Ovary (tissue), 9 donors: ENCODE data around the gene CACNA1E. TPM values are rescaled to one million over a fixed set of nuclear protein-coding genes. Genes with fewer than 3 reads are reported as not detected.

ENCODE experiments used
- DNase-seq, 5 donors: peaks; one replicate each; pipeline ENCODE4 v3.0.0-alpha.2; 2019 to 2020
- H3K27ac ChIP-seq, 2 donors: fragments of 200-600 bp; one replicate each; pipeline versions ENCODE4 v1.5.1 to v1.8.0; 2019 to 2022
- H3K27me3 ChIP-seq: fragments of 200-600 bp; one replicate; pipeline ENCODE4 v1.8.0; 2022
- H3K36me3 ChIP-seq: fragments of 200-600 bp; sonication (generic); one replicate; pipeline ENCODE4 v1.5.1; 2019
- H3K4me1 ChIP-seq: one replicate; pipeline ENCODE4 v1.8.1; 2013; ENCODE audit warnings: mild to moderate bottlenecking, moderate library complexity; ENCODE audit not compliant: insufficient read depth
- H3K4me3 ChIP-seq: fragments of 200-600 bp; sonication (generic); one replicate; pipeline ENCODE4 v1.5.1; 2017
- H3K9me3 ChIP-seq, 2 donors: fragments of 200-600 bp in 1 of 2; sonication (generic) in 1 of 2; one replicate each; pipeline versions ENCODE4 v1.5.1 to v1.8.1; 2013 to 2019; ENCODE audit warnings: mild to moderate bottlenecking in 1 of 2, moderate library complexity in 1 of 2
- EP300 ChIP-seq: sonication (generic); formaldehyde crosslinking; IDR thresholded peaks from one replicate; pipeline ENCODE4 v1.6.1; 2017; ENCODE audit warnings: antibody characterized with exemption
- POLR2A ChIP-seq: fragments of 450-650 bp; IDR thresholded peaks from one replicate; pipeline ENCODE4 v1.6.1; 2017; ENCODE audit warnings: antibody characterized with exemption, mild to moderate bottlenecking, moderate library complexity
- WGBS, 3 donors: extraction: QIAGEN DNeasy Blood & Tissue Kit in 1 of 3; methylation state at CpG; one replicate each; pipeline versions ENCODE4 v1.1.5 to v1.1.7; 2013 to 2017; 5-methylcytosine and 5-hydroxymethylcytosine counted together
- intact Hi-C, 4 donors: fragments of 100-400 bp; cut with DNase I; formaldehyde crosslinking; loops; one replicate each; pipeline versions ENCODE4 v1.11.0 to v1.15.1; 2022 to 2023
- polyA plus RNA-seq, 2 donors: library from polyadenylated mRNA; stranded (reverse); fragments of 200-250 nt in 1 of 2; fragments of 350-450 nt in 1 of 2; fragmentation: Illumina TruSeq in 1 of 2; extraction: RNeasy Lipid Tissue Mini Kit (QIAGEN cat#74804) in 1 of 2; gene quantifications; one replicate each; pipeline ENCODE4 v1.2.3, GENCODE V29; 2013 to 2014
- total RNA-seq, 7 donors: library from RNA; depleted of rRNA in 2 of 7; stranded (reverse); fragments of >200 nt in 2 of 7; fragmentation: NEBNext Ultra II Directional in 3 of 7; extraction: Animal tissue kit (Norgen Biotek cat#: 25700) in 3 of 7; gene quantifications; one replicate each; pipeline versions ENCODE4 v1.1.0 to v1.2.4, GENCODE V29; 2016 to 2023
- TF ChIP-seq, protein P1 (sequence below), 3 donors: fragments of 450-650 bp in 2 of 3; fragments of 200-600 bp in 1 of 3; IDR thresholded peaks; one replicate each; pipeline versions ENCODE4 v1.5.1 to v1.8.0; 2016 to 2022; ENCODE audit warnings: antibody characterized with exemption in 3 of 3, mild to moderate bottlenecking in 1 of 3
- donor health status: DM: no; HTN: no; CAD: no; lungs with moderate emphysema.
- donor health status: DM: no; HTN: no; CAD: no.
- donor health status: Bipolar disorder and iron deficiency.
- donor health status: DM: yes; HTN: yes; CAD: no.
- donor health status: DM: no; HTN: no; CAD: no.
- donor health status: DM: yes; HTN: yes; CAD: no.

The CACNA1E gene
- total and polyA plus RNA-seq, 9 donors, result 0.01 to 0.34 (median 0.10) TPM; not detected in 3

DNA sequence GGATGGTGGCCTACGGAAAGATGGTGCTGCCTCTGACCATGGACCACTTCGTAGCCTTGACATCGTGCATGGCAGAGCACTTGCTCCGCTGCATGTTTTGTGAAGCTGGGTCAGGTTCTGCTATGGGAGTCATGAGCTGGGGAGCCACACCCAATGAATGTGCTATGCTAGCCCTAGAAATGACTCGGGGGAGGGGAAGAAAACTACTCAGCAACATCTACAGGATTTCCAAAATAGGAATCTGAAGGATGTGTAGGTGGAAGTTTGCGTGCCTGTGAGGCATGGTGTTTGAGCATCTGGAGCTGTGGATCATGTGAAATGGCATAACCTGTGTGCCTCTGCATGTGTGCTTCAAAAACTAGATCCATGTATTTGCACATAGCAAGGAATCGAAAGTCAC lies 247.3 kb downstream of the CACNA1E start:
- H3K4me3 ChIP-seq, result no peak overlapping the region
- intact Hi-C loops, result no loop called here
- H3K4me1 ChIP-seq, result no peaks in the 10 kb centered on the region
- no peaks in the 10 kb centered on the region for H3K36me3 ChIP-seq
- TF ChIP-seq POLR2A (no peak), EP300 (no peak)
- TF ChIP-seq, protein P1, sequence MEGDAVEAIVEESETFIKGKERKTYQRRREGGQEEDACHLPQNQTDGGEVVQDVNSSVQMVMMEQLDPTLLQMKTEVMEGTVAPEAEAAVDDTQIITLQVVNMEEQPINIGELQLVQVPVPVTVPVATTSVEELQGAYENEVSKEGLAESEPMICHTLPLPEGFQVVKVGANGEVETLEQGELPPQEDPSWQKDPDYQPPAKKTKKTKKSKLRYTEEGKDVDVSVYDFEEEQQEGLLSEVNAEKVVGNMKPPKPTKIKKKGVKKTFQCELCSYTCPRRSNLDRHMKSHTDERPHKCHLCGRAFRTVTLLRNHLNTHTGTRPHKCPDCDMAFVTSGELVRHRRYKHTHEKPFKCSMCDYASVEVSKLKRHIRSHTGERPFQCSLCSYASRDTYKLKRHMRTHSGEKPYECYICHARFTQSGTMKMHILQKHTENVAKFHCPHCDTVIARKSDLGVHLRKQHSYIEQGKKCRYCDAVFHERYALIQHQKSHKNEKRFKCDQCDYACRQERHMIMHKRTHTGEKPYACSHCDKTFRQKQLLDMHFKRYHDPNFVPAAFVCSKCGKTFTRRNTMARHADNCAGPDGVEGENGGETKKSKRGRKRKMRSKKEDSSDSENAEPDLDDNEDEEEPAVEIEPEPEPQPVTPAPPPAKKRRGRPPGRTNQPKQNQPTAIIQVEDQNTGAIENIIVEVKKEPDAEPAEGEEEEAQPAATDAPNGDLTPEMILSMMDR (IDR thresholded peaks at IDR 0.05), result no peak
- no peak overlapping the region for H3K27ac ChIP-seq
- H3K9me3 ChIP-seq, result no peaks in the 10 kb centered on the region
- DNase-seq, result no peak
- no peaks in the 10 kb centered on the region for H3K27me3 ChIP-seq
- 88 to 92% (median 89%) methylated on average over 7 of the region's 7 CpGs for WGBS, 3 donors

DNA sequence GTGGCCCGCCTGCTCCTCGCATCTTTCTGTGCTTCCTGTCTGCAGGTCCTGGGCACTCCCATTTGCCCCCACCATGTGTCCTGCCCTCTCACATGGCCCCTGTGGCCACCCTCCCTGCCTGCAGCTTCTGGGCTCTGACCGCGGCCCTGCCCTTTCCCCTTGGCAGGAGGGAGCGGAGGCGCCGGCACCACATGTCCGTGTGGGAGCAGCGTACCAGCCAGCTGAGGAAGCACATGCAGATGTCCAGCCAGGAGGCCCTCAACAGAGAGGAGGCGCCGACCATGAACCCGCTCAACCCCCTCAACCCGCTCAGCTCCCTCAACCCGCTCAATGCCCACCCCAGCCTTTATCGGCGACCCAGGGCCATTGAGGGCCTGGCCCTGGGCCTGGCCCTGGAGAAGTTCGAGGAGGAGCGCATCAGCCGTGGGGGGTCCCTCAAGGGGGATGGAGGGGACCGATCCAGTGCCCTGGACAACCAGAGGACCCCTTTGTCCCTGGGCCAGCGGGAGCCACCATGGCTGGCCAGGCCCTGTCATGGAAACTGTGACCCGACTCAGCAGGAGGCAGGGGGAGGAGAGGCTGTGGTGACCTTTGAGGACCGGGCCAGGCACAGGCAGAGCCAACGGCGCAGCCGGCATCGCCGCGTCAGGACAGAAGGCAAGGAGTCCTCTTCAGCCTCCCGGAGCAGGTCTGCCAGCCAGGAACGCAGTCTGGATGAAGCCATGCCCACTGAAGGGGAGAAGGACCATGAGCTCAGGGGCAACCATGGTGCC lies 249.1 kb downstream of the CACNA1E start:
- H3K4me3 ChIP-seq, result no peak overlapping the region
- DNase-seq, result no peak
- H3K9me3 ChIP-seq, result no peaks in the 10 kb centered on the region
- H3K27me3 ChIP-seq, result no peaks in the 10 kb centered on the region
- TF ChIP-seq POLR2A, result no peak
- TF ChIP-seq, protein P1 (IDR thresholded peaks at IDR 0.05), result no peak
- TF ChIP-seq EP300, result no peak
- H3K36me3 ChIP-seq, result no peaks in the 10 kb centered on the region
- intact Hi-C loops, result no loop called here
- 92 to 95% (median 94%) methylated on average over 26 to 31 of the region's 31 CpGs for WGBS, 3 donors
- no peaks in the 10 kb centered on the region for H3K4me1 ChIP-seq
- H3K27ac ChIP-seq, result no peak overlapping the region

DNA sequence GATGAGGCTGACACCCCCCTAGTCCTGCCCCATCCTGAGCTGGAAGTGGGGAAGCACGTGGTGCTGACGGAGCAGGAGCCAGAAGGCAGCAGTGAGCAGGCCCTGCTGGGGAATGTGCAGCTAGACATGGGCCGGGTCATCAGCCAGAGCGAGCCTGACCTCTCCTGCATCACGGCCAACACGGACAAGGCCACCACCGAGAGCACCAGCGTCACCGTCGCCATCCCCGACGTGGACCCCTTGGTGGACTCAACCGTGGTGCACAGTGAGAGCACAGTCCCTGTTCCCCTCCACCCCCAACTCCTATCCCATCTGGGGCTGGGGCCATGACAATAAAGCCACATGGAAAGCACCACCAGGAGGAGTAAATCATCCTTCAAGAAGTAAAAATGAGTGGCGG lies 250.2 kb downstream of the CACNA1E start:
- no peaks in the 10 kb centered on the region for H3K9me3 ChIP-seq
- no peaks in the 10 kb centered on the region for H3K36me3 ChIP-seq
- WGBS, 3 donors, result 89 to 92% (median 91%) methylated on average over 14 of the region's 14 CpGs
- no peak overlapping the region for H3K27ac ChIP-seq
- intact Hi-C loops, result no loop called here
- H3K4me1 ChIP-seq, result no peaks in the 10 kb centered on the region
- TF ChIP-seq, protein P1 (IDR thresholded peaks at IDR 0.05), result no peak
- TF ChIP-seq EP300 (no peak), POLR2A (no peak)
- DNase-seq, result no peak
- no peaks in the 10 kb centered on the region for H3K27me3 ChIP-seq
- H3K4me3 ChIP-seq, result no peak overlapping the region

DNA sequence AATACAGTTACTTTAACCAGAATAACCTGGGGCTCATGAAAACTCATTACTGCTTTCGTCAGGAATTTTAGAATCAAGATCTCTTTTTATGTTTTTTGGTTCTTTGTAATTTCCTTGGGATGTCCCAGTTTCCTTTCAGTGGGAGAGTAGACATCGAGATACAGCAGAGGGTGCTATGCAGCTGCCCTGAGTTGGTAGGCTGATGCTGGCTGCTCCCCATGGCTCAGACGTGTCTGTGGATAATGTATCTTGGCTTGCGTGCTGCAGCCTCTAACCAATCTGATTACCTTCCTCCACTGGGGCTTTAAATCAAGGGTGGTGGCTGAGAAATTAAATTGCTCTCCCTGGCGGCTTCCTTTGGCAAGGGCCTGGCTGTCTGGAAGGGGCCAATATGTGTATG lies 253.7 kb downstream of the CACNA1E start:
- WGBS, 3 donors, result 56 to 62% (median 58%) methylated on average over 5 of the region's 5 CpGs
- intact Hi-C loops, result no loop called here

More for the DNA sequence above, 253.7 kb downstream of the CACNA1E start:
- Histone ChIP-seq H3K27me3 (no peaks in the 10 kb centered on the region), H3K36me3 (no peaks in the 10 kb centered on the region), H3K9me3 (no peaks in the 10 kb centered on the region), H3K4me3 (no peak overlapping the region), H3K27ac (no peak overlapping the region), H3K4me1 (no peaks in the 10 kb centered on the region)
- no peak for DNase-seq
- TF ChIP-seq POLR2A (no peak), EP300 (no peak)
- TF ChIP-seq, protein P1 (IDR thresholded peaks at IDR 0.05), result no peak
